Breast epithelium (tissue), 4 donors: ENCODE results near the gene SCTR. TPM values are rescaled to one million over a fixed set of nuclear protein-coding genes. Genes with fewer than 3 reads are reported as not detected.

Experiments
- DNase-seq, 2 donors: peaks; one replicate each; pipeline ENCODE4 v3.0.0-alpha.2; 2019; ENCODE audit warnings: low spot score in 2 of 2
- H3K27ac ChIP-seq, 2 donors: fragments of 200-600 bp; sonication (generic) in 1 of 2; one replicate each; pipeline ENCODE4 v1.5.1; 2016 to 2019; ENCODE audit warnings: mild to moderate bottlenecking in 1 of 2
- H3K27me3 ChIP-seq, 2 donors: fragments of 200-600 bp; sonication (generic) in 1 of 2; one replicate each; pipeline versions ENCODE4 v1.5.1 to v1.6.0; 2017 to 2019; ENCODE audit warnings: control low read depth in 1 of 2, mild to moderate bottlenecking in 1 of 2
- H3K36me3 ChIP-seq: fragments of 200-600 bp; one replicate; pipeline ENCODE4 v1.5.1; 2019
- H3K4me1 ChIP-seq, 2 donors: fragments of 200-600 bp; sonication (generic); one replicate each; pipeline ENCODE4 v1.5.1; 2016 to 2019; ENCODE audit warnings: control low read depth in 1 of 2
- H3K4me3 ChIP-seq, 3 donors: fragments of 200-600 bp; sonication (generic); 1 replicate in 2 of 3; 2 replicates in 1 of 3; pipeline ENCODE4 v1.5.1; 2016 to 2019; ENCODE audit warnings: mild to moderate bottlenecking in 3 of 3, moderate library complexity in 2 of 3
- H3K9me3 ChIP-seq, 2 donors: fragments of 200-600 bp; sonication (generic) in 1 of 2; one replicate each; pipeline ENCODE4 v1.5.1; 2016 to 2019; ENCODE audit warnings: control low read depth in 1 of 2
- POLR2A ChIP-seq: fragments of 450-650 bp; IDR thresholded peaks from one replicate; pipeline ENCODE4 v1.6.1; 2016; ENCODE audit warnings: antibody characterized with exemption, mild to moderate bottlenecking, moderate library complexity
- POLR2AphosphoS5 ChIP-seq, 3 donors: sonication (generic); formaldehyde crosslinking; IDR thresholded peaks; one replicate each; pipeline ENCODE4 v1.6.1; 2017; ENCODE audit warnings: antibody characterized with exemption in 3 of 3
- intact Hi-C: fragments of 100-400 bp; cut with DNase I; formaldehyde crosslinking; loops from one replicate; pipeline ENCODE4 v1.15.1; 2023; ENCODE audit warnings: low total_unique reads
- total RNA-seq, 3 donors: library from RNA; depleted of rRNA; stranded (reverse); fragments of >200 nt; gene quantifications; one replicate each; pipeline ENCODE4 v1.1.0, GENCODE V29; 2016
- TF ChIP-seq, protein P1 (sequence below), 3 donors: fragments of 450-650 bp; IDR thresholded peaks; one replicate each; pipeline ENCODE4 v1.5.1; 2016 to 2017; ENCODE audit warnings: antibody characterized with exemption in 3 of 3, mild to moderate bottlenecking in 3 of 3, moderate library complexity in 3 of 3

The SCTR gene
- total RNA-seq, 3 donors from 2014 or later, result not detected

DNA sequence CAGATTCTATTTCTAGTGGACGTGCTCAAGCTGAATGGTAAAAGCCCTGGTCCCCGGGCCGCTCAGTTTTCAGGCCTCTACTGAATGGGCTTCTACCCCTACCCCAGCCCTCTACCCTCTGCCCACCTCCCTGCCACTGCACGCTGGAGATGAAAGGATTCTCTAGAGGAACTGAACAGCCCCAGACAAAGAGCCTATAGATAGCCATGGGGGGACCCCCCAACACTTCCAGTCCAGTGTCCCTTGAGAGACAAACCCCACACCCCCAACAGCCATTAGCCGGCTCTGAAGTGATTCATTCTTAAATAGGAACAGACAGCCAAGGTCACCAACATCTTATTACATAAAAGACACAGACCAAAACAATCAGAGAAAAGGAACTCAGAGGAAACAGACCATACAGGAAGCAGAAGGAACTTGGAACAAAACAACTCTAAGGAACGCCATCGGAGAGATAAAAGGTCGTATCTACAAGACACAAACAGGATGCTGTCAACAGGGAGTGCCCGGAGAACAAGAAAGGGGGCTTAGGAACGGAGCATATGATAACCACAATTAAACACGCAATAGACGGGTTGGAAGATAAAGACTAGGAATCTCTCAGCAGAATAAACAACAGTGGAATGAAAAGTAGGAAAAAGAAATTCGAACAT lies 69.1 kb downstream of the SCTR start:
- Histone ChIP-seq H3K27me3 (no peaks in the 10 kb centered on the region), H3K36me3 (no peaks in the 10 kb centered on the region), H3K4me1 (no peaks in the 10 kb centered on the region), H3K27ac (no peak overlapping the region), H3K9me3 (no peaks in the 10 kb centered on the region), H3K4me3 (no peak overlapping the region)
- intact Hi-C loops, result no loop called here
- no peak for DNase-seq
- TF ChIP-seq POLR2AphosphoS5 (IDR thresholded peaks at IDR 0.05) (no peak), POLR2A (no peak)
- TF ChIP-seq, protein P1, sequence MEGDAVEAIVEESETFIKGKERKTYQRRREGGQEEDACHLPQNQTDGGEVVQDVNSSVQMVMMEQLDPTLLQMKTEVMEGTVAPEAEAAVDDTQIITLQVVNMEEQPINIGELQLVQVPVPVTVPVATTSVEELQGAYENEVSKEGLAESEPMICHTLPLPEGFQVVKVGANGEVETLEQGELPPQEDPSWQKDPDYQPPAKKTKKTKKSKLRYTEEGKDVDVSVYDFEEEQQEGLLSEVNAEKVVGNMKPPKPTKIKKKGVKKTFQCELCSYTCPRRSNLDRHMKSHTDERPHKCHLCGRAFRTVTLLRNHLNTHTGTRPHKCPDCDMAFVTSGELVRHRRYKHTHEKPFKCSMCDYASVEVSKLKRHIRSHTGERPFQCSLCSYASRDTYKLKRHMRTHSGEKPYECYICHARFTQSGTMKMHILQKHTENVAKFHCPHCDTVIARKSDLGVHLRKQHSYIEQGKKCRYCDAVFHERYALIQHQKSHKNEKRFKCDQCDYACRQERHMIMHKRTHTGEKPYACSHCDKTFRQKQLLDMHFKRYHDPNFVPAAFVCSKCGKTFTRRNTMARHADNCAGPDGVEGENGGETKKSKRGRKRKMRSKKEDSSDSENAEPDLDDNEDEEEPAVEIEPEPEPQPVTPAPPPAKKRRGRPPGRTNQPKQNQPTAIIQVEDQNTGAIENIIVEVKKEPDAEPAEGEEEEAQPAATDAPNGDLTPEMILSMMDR (IDR thresholded peaks at IDR 0.05), result no peak

DNA sequence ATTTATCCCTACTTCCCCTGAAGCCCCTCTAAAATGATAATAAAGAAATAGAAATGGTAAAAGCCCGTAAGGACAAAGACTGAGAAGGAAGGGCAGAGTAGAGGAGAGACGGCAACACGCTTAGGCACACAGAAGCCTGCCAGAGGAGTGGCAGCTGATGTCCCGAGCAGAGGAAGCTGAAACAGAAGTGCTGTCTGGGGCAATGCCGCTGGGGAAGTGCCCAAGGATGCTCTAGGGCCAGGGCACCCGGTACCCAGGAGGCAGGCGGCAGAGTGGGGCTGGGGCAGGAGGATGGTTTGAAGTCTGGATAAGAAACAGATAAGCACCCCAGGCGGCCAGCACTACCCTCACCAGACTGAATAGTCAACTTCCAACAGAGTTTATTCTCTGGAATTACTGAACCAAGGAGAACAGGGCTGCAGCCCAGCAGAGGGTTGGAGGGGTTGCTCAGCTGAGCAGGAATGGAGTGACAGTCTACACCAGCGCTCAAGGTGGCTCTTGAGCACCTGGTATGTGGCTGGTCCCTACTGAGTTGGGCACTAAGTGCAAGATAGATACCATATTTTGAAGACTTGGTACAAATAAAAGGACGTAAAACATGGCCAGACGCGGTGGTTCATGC lies 70.2 kb downstream of the SCTR start:
- Histone ChIP-seq H3K9me3 (no peaks in the 10 kb centered on the region), H3K27me3 (no peaks in the 10 kb centered on the region), H3K4me1 (no peaks in the 10 kb centered on the region), H3K4me3 (no peak overlapping the region), H3K36me3 (no peaks in the 10 kb centered on the region), H3K27ac (no peak overlapping the region)
- TF ChIP-seq POLR2A, result no peak
- TF ChIP-seq POLR2AphosphoS5 (IDR thresholded peaks at IDR 0.05), result no peak
- TF ChIP-seq, protein P1 (IDR thresholded peaks at IDR 0.05), result no peak
- no peak for DNase-seq
- intact Hi-C loops, result no loop called here

DNA sequence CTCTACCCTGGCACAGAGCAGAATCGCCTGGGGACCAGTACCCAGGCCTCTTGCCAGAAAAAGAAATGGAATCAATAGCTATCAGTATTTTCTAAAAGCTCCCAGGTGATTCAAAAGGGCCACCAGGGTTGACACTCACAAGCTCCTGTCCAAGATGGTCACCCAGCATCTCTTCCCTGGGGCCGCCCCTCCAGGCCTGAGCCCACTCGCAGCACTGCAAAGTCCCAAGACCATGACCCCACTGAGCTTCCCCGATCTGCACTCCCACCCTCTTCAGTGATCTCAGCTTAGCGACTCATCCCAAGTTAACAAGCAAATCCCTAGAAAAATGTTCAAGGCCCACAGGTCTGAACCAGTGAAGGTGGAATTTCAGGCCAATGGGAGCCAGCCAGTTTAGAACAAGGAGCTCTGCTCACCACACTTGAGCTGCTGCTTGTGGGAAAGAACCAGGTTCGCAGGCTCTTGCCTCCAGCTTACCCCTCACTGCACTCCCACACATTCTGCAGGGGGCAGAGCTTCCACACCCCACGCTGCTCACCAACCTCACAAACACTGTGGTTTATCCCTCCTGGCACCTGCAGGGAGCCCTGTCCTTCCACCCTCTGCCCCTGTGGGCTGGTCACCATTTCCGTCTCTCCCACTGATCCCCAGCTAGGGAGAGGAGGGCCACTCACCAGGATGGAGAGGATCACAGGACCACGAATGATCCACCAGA lies 72.8 kb downstream of the SCTR start:
- Histone ChIP-seq H3K4me1 (no peaks in the 10 kb centered on the region), H3K4me3 (no peak overlapping the region), H3K9me3 (no peaks in the 10 kb centered on the region), H3K36me3 (no peaks in the 10 kb centered on the region), H3K27ac (no peak overlapping the region), H3K27me3 (no peaks in the 10 kb centered on the region)
- DNase-seq, result no peak
- intact Hi-C loops, result no loop called here
- TF ChIP-seq POLR2AphosphoS5 (IDR thresholded peaks at IDR 0.05), result no peak
- TF ChIP-seq, protein P1 (IDR thresholded peaks at IDR 0.05), result no peak
- no peak for TF ChIP-seq POLR2A

DNA sequence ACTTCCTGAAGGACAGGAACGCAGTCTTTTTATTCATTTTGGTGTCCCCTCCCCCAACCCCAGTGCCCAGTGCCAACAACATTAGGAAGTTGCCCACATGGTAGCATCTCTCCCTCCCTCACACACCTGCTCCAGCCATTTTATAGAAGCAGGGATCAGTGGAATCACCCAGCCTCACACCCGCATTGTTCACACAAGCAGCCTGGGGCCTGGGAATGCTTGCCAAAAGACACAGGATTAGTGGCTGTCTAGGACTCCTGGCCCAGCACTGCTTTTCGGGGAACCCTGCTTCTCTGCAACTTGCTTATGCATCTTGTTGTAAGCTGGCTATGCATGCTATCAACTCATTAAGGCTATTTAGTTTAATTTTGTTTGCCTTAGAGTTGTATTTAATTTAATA lies 74.8 kb downstream of the SCTR start:
- TF ChIP-seq POLR2AphosphoS5 (IDR thresholded peaks at IDR 0.05) (no peak), POLR2A (no peak)
- TF ChIP-seq, protein P1 (IDR thresholded peaks at IDR 0.05), result no peak
- Histone ChIP-seq H3K9me3 (no peaks in the 10 kb centered on the region), H3K4me1 (no peaks in the 10 kb centered on the region), H3K27me3 (no peaks in the 10 kb centered on the region), H3K27ac (no peak overlapping the region), H3K36me3 (no peaks in the 10 kb centered on the region), H3K4me3 (no peak overlapping the region)
- intact Hi-C loops, result no loop called here
- no peak for DNase-seq
